Activated CD4-positive, alpha-beta memory T cell treated with anti-CD3 and anti-CD28 coated beads for 36 hours (primary cell): ENCODE data around the gene ADGRG7. TPM values are rescaled to one million over a fixed set of nuclear protein-coding genes. Genes with fewer than 3 reads are reported as not detected.

Source experiments
- CTCF ChIA-PET: fragments of 350-600 bp; sonication (Branson Sonifier 250); formaldehyde crosslinking; loops from one replicate; lab custom pipeline; 2021; ENCODE audit warnings: antibody characterized with exemption, inconsistent platforms; lab: Charles Lee
- POLR2A ChIA-PET: fragments of 350-600 bp; sonication (Branson Sonifier 250); formaldehyde crosslinking; loops from one replicate; lab custom pipeline; 2021; ENCODE audit warnings: antibody characterized with exemption; lab: Charles Lee
- DNase-seq: peaks from one replicate; pipeline ENCODE4 v3.0.0-alpha.2; 2020
- H3K27ac Mint-ChIP-seq: one replicate; pipeline ENCODE4 v1.8.0; 2021; ENCODE audit warnings: mixed read lengths
- H3K27me3 Mint-ChIP-seq: one replicate; pipeline ENCODE4 v1.8.0; 2021; ENCODE audit warnings: mixed read lengths
- H3K36me3 Mint-ChIP-seq: one replicate; pipeline ENCODE4 v1.8.0; 2021; ENCODE audit warnings: mixed read lengths
- H3K4me1 Mint-ChIP-seq: one replicate; pipeline ENCODE4 v1.8.0; 2021; ENCODE audit warnings: low read depth, mixed read lengths
- H3K4me3 Mint-ChIP-seq: one replicate; pipeline ENCODE4 v1.8.0; 2021; ENCODE audit warnings: mild to moderate bottlenecking, mixed read lengths
- H3K9me3 Mint-ChIP-seq: one replicate; pipeline ENCODE4 v1.8.0; 2021; ENCODE audit warnings: mixed read lengths
- intact Hi-C: fragments of 100-400 bp; cut with micrococcal nuclease; formaldehyde crosslinking; loops from one replicate; pipeline ENCODE4 v1.15.1; 2023
- total RNA-seq, 2 experiments: library from RNA; stranded (reverse); gene quantifications; one replicate each; pipeline ENCODE4 v1.2.3, GENCODE V29; 2021

The ADGRG7 gene
- total RNA-seq, 2 experiments from 2014 or later, result not detected

DNA sequence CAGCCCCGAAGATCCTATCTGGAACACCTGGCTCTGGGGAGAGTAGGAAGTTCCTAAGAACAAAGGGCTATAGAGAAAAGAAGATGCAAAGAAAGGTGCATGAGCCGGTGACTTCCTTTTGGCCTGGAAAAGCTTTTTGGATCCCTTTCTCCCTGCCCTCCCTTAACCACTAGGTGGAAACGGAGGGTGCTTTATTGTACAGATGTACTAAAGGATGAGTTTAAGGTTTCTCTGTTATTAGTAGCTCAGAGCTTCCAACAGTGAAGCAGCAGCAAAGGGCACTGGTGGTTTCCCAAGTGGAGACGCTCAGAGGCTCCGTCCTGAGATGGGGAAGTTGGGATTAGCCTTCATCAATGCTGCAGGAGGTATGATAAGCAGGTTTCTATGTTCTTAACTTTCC is 5.9 kb upstream of the ADGRG7 start:
- no peak for DNase-seq
- ChIA-PET CTCF (interaction anchor here (0.9 to 1.6 kb wide), 4 partner anchors 12 to 51 kb away, joined by 3 to 4 read pairs (median 4); no protein-coding TSS in a partner anchor), POLR2A (interaction anchor here (1.1 kb wide), 1 partner anchor 17 kb away, joined by 3 read pairs; no protein-coding TSS in a partner anchor)
- peaks cover 4% of the 10 kb centered on the region for H3K27me3 Mint-ChIP-seq
- intact Hi-C loops, result loop anchor here (1.0 kb wide), 1 partner anchor 107 kb away; no protein-coding TSS in a partner anchor
- no peak overlapping the region for H3K27ac Mint-ChIP-seq
- H3K4me1 Mint-ChIP-seq, result peaks cover 17% of the 10 kb centered on the region
- H3K9me3 Mint-ChIP-seq, result peaks cover 11% of the 10 kb centered on the region
- H3K36me3 Mint-ChIP-seq, result peaks cover 3% of the 10 kb centered on the region
- H3K4me3 Mint-ChIP-seq, result peak overlapping the region; percentile 21

DNA sequence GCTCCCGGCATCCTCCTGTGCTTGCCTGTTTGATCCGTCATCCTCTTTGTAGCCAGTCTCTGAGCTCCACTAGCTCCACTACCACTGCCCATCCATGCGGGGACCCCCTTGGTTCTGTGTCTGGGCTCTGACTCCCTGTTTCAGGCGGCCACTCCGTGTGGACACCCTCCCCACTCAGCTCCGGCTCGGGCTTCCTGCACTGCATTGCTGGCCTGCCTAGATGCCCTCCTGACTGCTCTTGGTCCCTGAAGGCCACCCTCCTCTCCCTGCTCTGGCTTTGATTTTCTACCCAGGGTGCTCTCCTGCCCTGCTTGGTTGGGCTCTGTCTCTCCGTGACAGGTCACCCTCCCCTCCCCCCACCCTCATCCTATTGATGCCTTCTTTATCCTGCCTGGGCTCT is 4.0 kb upstream of the ADGRG7 start:
- Mint-ChIP-seq H3K4me1 (peaks cover 13% of the 10 kb centered on the region), H3K27ac (no peak overlapping the region), H3K9me3 (no peaks in the 10 kb centered on the region), H3K27me3 (peaks cover 12% of the 10 kb centered on the region), H3K4me3 (no peak overlapping the region), H3K36me3 (no peaks in the 10 kb centered on the region)
- intact Hi-C loops, result no loop called here
- ChIA-PET POLR2A (no interaction called here), CTCF (no interaction called here)
- no peak for DNase-seq

DNA sequence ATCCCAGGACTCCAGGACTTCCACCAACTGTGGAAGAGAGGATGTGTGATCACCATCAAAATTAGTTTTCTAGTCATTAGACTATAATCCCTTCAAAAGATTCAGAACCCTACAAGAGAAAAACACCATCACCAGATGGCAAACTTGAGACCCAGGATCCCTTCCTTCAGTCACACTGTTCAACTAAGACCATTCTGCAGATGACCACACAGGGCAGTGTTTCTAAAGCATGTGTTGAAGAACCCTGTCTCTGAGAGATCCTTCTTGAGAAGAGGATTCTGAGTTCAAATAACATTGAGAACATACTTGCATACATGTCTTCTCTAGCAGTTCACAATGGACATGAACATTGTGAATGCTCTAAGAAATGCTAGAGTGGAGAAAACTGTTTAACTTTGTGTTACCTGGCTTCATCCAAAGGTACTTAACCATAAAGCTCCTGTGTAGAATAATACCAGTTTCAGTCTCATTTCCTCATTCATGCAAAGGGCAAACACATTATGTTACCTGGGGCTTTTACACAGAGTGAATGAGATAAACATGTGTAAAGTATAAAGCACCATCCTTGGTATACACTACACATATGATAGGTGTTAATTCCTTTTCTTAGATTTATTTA is 2.4 kb upstream of the ADGRG7 start:
- Mint-ChIP-seq H3K27me3 (peaks cover 17% of the 10 kb centered on the region), H3K36me3 (no peaks in the 10 kb centered on the region), H3K4me3 (no peak overlapping the region), H3K27ac (no peak overlapping the region), H3K9me3 (no peaks in the 10 kb centered on the region), H3K4me1 (peaks cover 11% of the 10 kb centered on the region)
- CTCF ChIA-PET, result no interaction called here
- POLR2A ChIA-PET, result no interaction called here
- intact Hi-C loops, result no loop called here
- no peak for DNase-seq

DNA sequence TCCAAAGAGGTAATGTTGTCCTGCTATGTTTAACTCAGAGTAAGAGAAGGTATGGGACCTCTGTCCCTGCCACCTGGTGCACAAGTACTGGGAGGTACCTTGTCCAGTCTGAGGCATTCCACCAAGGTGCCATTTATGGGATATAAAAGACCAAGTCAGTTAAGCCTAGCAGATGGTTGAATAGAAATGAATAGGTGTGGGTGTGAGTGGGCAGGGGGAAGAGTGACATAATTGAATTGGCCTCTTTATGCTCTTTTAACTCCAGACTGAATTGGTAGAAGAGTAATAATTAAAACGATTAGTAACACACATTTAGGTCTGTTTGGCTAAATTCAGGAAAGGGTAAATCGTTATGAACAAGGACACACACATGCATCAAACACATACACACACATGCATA is 562 bp downstream of the ADGRG7 start:
- H3K4me3 Mint-ChIP-seq, result no peak overlapping the region
- DNase-seq, result no peak
- ChIA-PET CTCF (no interaction called here), POLR2A (no interaction called here)
- H3K27ac Mint-ChIP-seq, result no peak overlapping the region
- H3K4me1 Mint-ChIP-seq, result no peaks in the 10 kb centered on the region
- H3K27me3 Mint-ChIP-seq, result peaks cover 21% of the 10 kb centered on the region
- H3K36me3 Mint-ChIP-seq, result no peaks in the 10 kb centered on the region
- intact Hi-C loops, result no loop called here
- H3K9me3 Mint-ChIP-seq, result no peaks in the 10 kb centered on the region

DNA sequence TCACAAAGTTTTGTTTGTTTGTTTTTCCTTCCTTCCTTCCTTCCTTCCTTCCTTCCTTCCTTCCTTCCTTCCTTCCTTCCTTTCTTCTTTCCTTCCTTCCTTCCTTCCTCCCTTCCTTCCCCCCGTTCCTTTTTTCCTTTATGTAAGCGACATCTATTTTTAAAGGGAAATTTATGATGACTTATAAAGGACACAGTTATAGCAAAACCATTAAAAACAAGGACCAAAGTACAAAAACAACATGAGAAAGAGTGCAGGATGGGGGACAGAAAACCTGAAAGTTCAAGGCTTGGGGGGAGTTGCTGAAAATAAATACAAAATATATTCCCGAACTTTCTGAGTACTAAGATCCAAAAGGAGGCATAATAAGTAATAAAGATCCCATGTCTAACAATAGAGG is 1.8 kb downstream of the ADGRG7 start:
- no peak for DNase-seq
- intact Hi-C loops, result no loop called here
- no peak overlapping the region for H3K27ac Mint-ChIP-seq
- ChIA-PET CTCF (no interaction called here), POLR2A (no interaction called here)
- H3K27me3 Mint-ChIP-seq, result peaks cover 25% of the 10 kb centered on the region
- no peaks in the 10 kb centered on the region for H3K9me3 Mint-ChIP-seq
- H3K4me3 Mint-ChIP-seq, result no peak overlapping the region
- H3K36me3 Mint-ChIP-seq, result no peaks in the 10 kb centered on the region
- no peaks in the 10 kb centered on the region for H3K4me1 Mint-ChIP-seq

DNA sequence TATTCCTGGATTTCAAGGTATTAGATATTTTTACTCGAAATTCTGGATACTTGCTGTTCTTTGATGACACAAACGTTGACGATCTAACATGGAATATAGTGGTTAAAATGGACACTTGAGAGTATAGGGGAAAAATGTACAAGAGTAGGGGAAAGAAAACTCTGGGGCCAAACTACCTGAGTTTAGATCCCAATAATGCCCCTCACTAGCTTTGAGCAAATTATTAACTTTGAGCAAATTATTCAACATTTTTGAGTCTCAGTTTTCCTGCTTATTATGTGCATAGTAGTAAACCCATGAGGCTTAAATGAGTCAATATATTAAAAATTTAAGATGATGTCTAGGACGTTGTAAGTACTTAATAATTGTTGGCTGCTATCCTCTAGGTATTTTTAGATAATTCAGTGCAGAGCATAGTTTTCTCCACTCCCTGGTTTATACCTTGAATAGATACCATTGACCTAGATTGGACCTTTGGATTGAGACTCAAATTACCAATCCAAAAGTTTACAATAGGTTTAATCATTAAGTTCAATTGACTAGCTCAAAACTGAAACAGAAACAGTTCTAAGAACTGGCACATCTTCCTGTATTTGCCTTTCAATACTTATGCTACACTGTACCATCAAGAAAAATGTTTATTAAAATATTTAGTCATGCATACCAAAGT is 4.5 kb downstream of the ADGRG7 start:
- H3K4me3 Mint-ChIP-seq, result no peak overlapping the region
- no peaks in the 10 kb centered on the region for H3K36me3 Mint-ChIP-seq
- ChIA-PET POLR2A (no interaction called here), CTCF (interaction anchor here (1.0 kb wide), 1 partner anchor 24 kb away, joined by 3 read pairs; no protein-coding TSS in a partner anchor)
- DNase-seq, result no peak
- no peaks in the 10 kb centered on the region for H3K4me1 Mint-ChIP-seq
- intact Hi-C loops, result no loop called here
- peaks cover 25% of the 10 kb centered on the region for H3K27me3 Mint-ChIP-seq
- no peak overlapping the region for H3K27ac Mint-ChIP-seq
- H3K9me3 Mint-ChIP-seq, result no peaks in the 10 kb centered on the region

DNA sequence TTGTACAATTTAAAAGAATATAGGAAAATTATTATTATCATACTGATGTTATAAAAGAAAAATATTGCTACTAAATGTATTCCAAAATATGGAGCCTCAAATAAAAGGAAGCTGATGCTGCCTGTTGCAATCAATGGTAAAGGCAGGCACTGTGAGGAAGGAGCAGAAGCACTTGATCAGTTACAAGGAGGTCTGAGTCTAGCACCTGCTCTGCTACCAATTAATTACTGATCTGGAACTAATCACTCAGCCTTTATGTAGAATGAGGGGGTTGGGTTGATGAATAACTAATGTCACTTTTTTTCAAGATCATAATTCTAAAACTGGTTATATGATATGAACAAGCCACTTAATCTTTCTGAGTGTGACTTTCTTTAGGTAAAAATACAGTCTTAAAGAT is 5.5 kb downstream of the ADGRG7 start:
- intact Hi-C loops, result no loop called here
- CTCF ChIA-PET, result no interaction called here

DNA sequence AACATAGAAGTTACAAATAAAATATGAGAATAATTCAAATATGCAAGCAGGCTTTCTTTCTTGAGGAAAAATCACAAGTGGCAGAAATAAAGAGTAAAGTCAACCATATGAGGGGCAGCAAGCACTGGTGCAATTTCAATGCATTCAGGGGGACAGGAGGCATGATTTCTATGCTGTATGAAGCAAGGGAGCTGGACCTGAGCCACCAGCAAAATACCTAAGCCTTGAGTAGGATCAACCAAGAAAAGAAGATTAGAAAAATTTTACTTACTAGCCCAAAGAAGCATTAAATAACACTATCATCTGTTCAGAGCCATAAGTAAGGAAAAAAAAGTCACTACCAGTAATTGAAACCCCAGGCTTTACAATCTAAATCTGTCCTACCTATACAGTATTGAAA is 6.3 kb downstream of the ADGRG7 start:
- H3K4me1 Mint-ChIP-seq, result no peaks in the 10 kb centered on the region
- ChIA-PET CTCF (no interaction called here), POLR2A (no interaction called here)
- no peak overlapping the region for H3K27ac Mint-ChIP-seq
- no peaks in the 10 kb centered on the region for H3K9me3 Mint-ChIP-seq
- no peak overlapping the region for H3K4me3 Mint-ChIP-seq
- no peaks in the 10 kb centered on the region for H3K36me3 Mint-ChIP-seq
- intact Hi-C loops, result no loop called here
- peaks cover 14% of the 10 kb centered on the region for H3K27me3 Mint-ChIP-seq
- DNase-seq, result no peak

More for the DNA sequence above, 5.5 kb downstream of the ADGRG7 start:
- POLR2A ChIA-PET, result no interaction called here
- peaks cover 20% of the 10 kb centered on the region for H3K27me3 Mint-ChIP-seq
- no peak overlapping the region for H3K27ac Mint-ChIP-seq
- DNase-seq, result no peak
- H3K4me1 Mint-ChIP-seq, result no peaks in the 10 kb centered on the region
- no peak overlapping the region for H3K4me3 Mint-ChIP-seq
- H3K36me3 Mint-ChIP-seq, result no peaks in the 10 kb centered on the region
- no peaks in the 10 kb centered on the region for H3K9me3 Mint-ChIP-seq

DNA sequence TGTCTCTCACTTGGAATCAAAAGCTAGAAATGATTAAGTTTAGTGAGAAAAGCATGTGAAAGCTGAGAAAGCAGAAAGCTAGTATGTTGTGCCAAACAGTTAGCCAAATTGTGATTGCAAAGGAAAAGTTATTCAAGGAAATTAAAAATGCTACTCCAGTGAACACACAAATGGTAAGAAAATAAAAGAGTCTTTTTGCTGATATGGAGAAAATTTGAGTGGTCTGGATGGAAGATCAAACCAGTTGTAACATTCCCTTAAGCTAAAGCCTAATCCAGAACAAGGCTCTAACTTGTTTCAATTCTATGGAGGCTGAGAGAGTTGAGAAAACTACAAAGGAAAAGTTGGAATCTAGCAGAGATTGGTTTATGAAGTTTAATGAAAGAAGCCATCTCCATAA is 11.8 kb downstream of the ADGRG7 start:
- Mint-ChIP-seq H3K27ac (no peak overlapping the region), H3K4me1 (no peaks in the 10 kb centered on the region), H3K36me3 (no peaks in the 10 kb centered on the region), H3K9me3 (peaks cover 3% of the 10 kb centered on the region), H3K4me3 (no peak overlapping the region), H3K27me3 (no peaks in the 10 kb centered on the region)
- ChIA-PET POLR2A (no interaction called here), CTCF (interaction anchor here (1.2 kb wide), 1 partner anchor 9 kb away, joined by 3 read pairs; no protein-coding TSS in a partner anchor)
- intact Hi-C loops, result no loop called here
- no peak for DNase-seq

DNA sequence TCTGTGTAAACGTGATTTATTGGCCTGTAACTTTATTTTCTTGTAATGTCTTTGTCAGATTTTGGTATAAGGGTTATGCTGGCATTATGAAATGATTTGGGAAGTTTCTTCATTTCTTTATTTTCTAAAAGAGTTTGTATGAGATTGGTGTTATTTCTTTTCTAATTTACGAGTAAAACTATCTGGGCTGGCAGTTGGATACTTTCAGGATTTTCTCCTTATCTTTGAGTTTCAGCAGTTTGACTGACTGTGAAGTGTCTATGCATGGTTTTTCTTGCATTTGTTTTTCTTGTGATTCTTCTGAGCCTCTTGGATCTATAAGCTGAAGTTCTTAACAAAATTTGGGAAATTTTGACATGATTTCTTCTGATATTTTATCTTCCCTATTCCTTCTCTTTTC is 18.1 kb downstream of the ADGRG7 start:
- Mint-ChIP-seq H3K36me3 (no peaks in the 10 kb centered on the region), H3K4me1 (no peaks in the 10 kb centered on the region), H3K27ac (no peak overlapping the region), H3K9me3 (peaks cover 3% of the 10 kb centered on the region), H3K27me3 (peaks cover 2% of the 10 kb centered on the region), H3K4me3 (no peak overlapping the region)
- POLR2A ChIA-PET, result no interaction called here
- CTCF ChIA-PET, result no interaction called here
- DNase-seq, result no peak
- intact Hi-C loops, result no loop called here

DNA sequence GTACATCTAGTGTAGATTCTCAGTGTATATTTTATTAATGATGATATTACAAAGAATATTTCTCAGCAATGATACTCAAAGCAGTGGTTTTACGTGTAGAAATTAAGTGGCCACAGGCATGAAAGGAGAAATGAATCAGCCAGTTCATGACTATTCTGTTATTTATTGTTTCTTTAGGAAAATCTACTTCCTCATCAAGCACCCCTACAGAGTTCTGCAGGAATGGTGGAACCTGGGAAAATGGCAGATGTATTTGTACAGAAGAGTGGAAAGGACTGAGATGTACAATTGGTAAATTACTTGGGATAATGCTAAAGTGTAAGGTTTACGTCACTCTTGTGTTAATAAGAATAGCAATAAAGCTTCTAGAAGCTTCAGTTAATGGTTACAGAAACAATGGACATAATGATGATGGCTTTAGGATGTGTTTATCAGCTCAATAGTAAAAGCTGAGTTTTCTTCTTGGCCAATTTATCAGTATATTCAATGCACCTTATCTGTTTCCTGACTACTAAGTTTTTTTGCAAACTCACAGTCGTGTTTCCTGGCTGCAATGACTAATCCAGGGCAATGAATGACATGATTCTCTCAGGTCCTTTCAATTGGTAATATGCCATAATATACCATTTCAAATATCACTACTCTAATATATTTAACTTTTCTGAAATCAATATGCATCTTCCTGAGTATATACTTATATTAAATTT is 20.2 kb downstream of the ADGRG7 start:
- intact Hi-C loops, result loop anchor here (5.0 kb wide), 1 partner anchor 167 kb away; no protein-coding TSS in a partner anchor
- Mint-ChIP-seq H3K4me3 (no peak overlapping the region), H3K9me3 (peaks cover 2% of the 10 kb centered on the region), H3K27ac (no peak overlapping the region), H3K36me3 (no peaks in the 10 kb centered on the region), H3K4me1 (no peaks in the 10 kb centered on the region), H3K27me3 (peaks cover 5% of the 10 kb centered on the region)
- CTCF ChIA-PET, result interaction anchor here (1.0 kb wide), 1 partner anchor 8 kb away, joined by 3 read pairs; no protein-coding TSS in a partner anchor
- no peak for DNase-seq
- POLR2A ChIA-PET, result no interaction called here

DNA sequence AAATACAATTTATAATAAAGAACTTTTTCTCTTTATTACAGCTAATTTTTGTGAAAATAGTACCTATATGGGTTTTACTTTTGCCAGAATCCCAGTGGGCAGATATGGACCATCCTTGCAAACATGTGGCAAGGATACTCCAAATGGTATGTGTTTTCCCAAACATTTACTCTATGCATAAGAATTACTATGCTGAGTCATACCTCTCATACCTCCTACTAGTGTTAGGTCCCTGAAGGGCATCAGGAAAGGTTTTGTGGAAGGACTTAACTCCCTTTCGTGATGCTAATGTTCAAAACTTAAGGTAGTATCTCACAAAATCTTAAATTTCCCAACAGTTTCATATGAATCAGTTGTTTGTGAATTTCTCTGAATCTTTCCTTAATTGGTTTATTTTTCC is 21.3 kb downstream of the ADGRG7 start:
- H3K36me3 Mint-ChIP-seq, result no peaks in the 10 kb centered on the region
- ChIA-PET POLR2A (no interaction called here), CTCF (no interaction called here)
- intact Hi-C loops, result loop anchor here (5.0 kb wide), 1 partner anchor 168 kb away; no protein-coding TSS in a partner anchor
- no peak overlapping the region for H3K4me3 Mint-ChIP-seq
- no peaks in the 10 kb centered on the region for H3K4me1 Mint-ChIP-seq
- H3K9me3 Mint-ChIP-seq, result no peaks in the 10 kb centered on the region
- H3K27ac Mint-ChIP-seq, result no peak overlapping the region
- DNase-seq, result no peak
- H3K27me3 Mint-ChIP-seq, result peaks cover 5% of the 10 kb centered on the region
